Retina (tissue), 1 donor: ENCODE data around the gene LHB.
"Not testable (repeated sequence)": the region's sequence is repeated elsewhere in the genome, so short reads cannot be mapped to it uniquely, and the experiment has no call there.

Source experiments
- DNase-seq: peaks from one replicate; pipeline ENCODE4 v3.0.0-alpha.2; 2016

Gene LHB

GRCh38 chr19:49017041-49017665 lies at the start of gene LHB:
TSS of gene LHB (minus strand) at chr19:49017091. CDS start at chr19:49017081, 10 bp downstream.
- DNase-seq: no peak

DNA sequence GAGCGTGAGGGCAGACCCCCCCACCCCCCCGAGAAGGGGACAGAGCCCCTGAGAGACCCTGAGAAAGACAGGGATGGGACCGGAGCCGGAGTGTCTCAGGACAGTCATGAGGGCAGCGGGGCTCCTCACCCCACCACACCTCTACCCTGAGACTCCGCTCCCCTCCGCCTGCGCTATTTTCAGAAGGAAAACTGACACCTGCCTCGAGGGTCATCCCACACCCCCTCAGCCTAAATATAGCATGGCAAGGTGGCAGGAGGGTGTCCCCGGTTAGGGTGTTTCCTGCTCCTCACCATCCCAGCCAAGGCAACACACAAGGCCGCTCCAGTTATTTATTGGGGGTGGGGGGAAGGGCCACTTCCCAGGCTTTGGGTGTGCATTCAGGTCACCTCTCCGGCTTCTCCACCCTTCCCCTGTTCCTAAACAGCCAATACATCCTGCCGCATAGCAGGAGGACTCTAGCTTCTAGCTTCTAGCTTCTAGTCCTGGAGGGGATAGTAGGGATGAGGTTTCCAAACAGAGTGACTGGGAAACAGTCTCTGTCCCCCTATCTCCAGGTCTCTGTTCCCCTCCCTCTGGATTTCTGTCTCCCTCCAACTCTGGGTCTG lies 49.1 kb upstream of the LHB start:
- DNase-seq: no peak

GRCh38 chr19:49064768-49065611 lies 48.1 kb upstream of the LHB start, which contains the start of gene NTF4:
TSS of gene NTF4 (minus strand) at chr19:49064818. CDS start at chr19:49061997, 2,821 bp downstream.
- DNase-seq: no peak

GRCh38 chr19:49064029-49064629 lies 47.2 kb upstream of the LHB start:
- no peak for DNase-seq

DNA sequence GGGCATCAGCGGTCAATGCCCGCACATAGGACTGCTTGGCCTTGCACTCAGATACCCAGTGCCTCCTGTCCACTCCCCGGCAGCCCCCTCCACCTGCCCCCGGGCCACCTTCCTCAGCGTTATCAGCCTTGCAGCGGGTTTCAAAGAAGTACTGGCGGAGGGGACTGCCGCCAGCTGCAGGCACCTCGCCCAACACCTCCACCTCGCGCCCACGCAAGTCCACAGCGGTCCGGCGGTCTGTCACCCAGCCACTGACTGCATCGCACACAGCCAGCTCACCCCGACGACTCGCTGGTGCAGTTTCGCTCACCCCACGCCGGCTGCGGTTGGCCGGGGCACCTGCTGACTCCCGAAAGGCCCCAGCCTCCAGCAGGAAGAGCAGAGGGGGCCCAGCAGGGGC lies 44.6 kb upstream of the LHB start:
- no peak for DNase-seq

DNA sequence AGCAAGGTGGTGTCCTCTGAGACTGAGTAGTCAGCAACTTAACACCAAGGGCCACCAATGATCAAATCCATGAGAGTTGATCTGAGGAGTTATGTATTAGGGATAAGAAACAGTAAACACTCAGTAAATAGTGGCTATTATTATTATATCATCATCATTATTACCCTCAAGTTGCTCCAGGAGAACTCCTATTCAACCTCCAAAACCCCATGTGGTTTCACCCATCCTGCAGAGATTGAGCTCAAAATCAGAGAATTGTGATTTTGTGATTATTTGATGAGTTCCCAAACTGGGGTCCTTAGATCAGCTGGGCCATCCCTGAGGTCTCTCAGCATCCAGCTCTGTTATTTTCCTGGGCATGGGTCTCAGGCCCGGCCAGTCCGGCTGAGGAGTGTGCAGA lies 44.1 kb upstream of the LHB start:
- DNase-seq: no peak

DNA sequence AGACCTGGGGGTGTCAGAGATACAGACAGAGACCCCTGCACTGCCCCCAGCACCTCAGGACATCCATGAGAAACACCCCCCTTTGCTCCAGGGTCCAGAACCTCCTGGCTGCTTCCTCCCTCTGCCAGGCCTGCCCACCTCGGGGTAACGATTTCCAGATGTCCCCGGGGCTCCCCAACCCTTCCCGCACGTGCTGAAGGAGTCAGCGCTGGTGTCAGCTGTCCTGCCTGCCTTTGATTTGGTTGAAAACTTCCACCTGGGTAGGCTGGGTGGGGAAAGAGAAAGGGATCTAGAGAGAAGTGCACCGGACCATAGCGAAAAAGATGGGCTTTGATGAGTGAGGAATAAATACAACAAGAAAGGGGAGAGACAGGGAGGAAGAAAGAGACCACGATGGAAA lies 42.2 kb upstream of the LHB start:
- DNase-seq: no peak

- DNase-seq: no peak
Measured at GRCh38 chr19:49058562-49058961, 41.7 kb upstream of the LHB start.

GRCh38 chr19:49057636-49058234 lies 40.8 kb upstream of the LHB start, which contains the start of gene CGB7:
TSS of gene CGB7 (minus strand) at chr19:49057749. CDS start at chr19:49055375, 2,374 bp downstream.
- DNase-seq: peak; percentile 85

DNA sequence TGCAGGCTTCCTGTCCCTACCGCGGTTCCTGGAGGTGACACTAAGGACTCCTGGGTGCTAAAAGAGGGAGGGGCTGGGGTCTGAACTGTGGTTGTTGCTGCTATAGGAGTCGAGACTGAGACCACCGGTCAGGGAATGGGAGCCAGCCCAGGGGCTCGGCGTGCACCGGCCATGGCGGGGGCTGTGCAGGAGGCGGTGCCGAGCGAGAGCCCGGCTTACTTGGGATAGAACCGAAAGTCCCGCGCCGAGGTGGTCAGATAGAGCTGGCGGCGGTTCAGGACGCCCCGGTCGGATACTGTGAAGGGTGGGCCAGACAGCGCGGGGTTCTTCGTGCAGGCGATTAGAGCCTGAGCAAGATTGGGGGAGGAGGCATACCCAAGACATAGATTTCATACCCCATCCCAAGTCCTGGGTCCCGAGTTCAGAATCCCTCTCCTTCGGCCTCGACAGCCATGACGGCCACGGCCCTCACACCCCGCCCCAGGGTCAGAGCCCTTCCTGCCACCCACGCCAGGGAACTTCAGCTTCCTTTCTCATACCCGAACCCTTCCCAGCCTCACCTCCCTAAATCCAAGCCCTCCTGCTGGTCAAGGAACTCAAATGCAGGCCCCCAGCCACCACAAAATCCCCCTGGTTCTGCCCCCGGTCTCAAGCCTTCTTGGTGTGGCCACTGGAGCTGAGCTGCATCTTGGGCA lies 40.2 kb upstream of the LHB start:
- DNase-seq: not testable (repeated sequence)

DNA sequence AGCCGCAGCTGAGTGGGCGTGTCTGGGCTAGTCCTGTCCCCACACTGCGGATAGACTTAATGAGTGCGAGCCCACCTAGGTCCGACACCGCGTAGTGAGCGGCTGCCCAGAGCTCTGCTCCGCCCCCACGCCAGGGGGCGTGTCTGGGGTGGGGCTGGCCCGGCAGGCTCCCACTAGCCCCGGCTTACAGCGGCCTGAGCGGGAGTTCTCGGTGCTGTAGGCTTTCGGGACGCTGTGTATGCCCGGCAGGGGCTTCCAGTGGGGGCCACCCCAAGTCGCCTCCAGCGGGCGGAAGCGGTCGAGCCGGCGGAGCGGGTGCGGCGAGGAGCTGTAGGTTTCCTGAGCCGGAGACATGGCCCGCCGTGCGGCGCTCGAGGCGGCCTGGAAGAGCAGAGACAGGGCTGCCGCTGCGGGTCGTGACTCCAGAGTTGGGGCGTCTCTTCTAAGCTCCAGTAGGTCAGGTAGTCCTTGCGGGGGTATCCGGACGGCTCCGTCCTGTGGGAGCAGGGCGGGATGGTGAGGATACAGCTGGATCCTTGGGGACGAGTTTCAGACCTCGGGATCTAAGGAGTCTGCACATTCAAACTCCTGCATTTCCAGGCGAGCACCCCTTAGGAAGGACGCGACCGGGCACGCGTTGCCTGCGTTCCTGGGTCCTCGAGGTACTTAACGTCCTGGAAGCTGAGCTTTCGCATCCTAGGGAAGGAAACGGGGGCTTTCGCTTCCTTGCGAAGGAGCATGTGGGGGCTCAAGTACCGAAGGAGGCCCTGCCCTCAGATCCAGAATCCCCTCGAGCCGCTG lies 39.4 kb upstream of the LHB start:
- peak; percentile 78 for DNase-seq

- not testable (repeated sequence) for DNase-seq
Measured at GRCh38 chr19:49050376-49051033, 33.6 kb upstream of the LHB start.

- not testable (repeated sequence) for DNase-seq
Measured at GRCh38 chr19:49049834-49050233, 32.9 kb upstream of the LHB start.

- DNase-seq: not testable (repeated sequence)
Measured at GRCh38 chr19:49049011-49049410, 32.1 kb upstream of the LHB start, which contains the start of gene CGB8. TSS of gene CGB8 (minus strand) at chr19:49049111. CDS start at chr19:49048739, 372 bp downstream.

DNA sequence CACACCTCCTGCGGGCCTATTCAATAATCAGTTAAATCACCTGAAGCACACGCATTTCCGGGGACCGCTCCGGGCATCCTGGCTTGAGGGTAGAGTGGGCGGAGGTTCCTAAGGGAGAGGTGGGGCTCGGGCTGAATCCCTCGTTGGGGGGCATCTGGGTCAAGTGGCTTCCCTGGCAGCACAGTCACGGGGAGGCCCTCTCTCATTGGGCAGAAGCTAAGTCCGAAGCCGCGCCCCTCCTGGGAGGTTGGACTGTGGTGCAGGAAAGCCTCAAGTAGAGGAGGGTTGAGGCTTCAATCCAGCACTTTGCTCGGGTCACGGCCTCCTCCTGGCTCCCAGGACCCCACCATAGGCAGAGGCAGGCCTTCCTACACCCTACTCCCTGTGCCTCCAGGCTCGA lies 26.7 kb upstream of the LHB start, which contains the start of gene CGB5:
CGB5 (plus strand) TSS at position 301 of the 400 bp plus-strand sequence. CDS start 362 bp downstream, outside the sequence.
- not testable (repeated sequence) for DNase-seq

DNA sequence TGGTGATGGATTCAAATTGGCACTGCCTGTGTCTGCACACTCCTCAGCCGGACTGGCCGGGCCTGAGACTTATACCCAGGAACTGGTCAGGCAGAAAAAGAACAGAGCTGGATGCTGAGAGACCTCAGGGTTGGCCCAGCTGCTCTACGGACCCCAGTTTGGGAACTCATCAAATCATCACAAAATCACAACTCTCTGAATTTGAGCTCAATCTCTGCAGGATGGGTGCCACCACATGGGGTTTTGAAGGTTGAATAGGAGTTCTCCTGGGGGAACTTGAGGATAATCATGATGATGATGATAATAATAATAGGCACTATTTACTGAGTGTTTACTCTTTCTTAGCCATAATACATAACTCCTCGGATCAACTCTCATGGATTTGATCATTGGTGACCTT lies 25.8 kb upstream of the LHB start:
- DNase-seq: not testable (repeated sequence)

GRCh38 chr19:49042177-49042576 lies 25.3 kb upstream of the LHB start:
- no peak for DNase-seq

- DNase-seq: not testable (repeated sequence)
Measured at GRCh38 chr19:49039736-49040135, 22.8 kb upstream of the LHB start.

DNA sequence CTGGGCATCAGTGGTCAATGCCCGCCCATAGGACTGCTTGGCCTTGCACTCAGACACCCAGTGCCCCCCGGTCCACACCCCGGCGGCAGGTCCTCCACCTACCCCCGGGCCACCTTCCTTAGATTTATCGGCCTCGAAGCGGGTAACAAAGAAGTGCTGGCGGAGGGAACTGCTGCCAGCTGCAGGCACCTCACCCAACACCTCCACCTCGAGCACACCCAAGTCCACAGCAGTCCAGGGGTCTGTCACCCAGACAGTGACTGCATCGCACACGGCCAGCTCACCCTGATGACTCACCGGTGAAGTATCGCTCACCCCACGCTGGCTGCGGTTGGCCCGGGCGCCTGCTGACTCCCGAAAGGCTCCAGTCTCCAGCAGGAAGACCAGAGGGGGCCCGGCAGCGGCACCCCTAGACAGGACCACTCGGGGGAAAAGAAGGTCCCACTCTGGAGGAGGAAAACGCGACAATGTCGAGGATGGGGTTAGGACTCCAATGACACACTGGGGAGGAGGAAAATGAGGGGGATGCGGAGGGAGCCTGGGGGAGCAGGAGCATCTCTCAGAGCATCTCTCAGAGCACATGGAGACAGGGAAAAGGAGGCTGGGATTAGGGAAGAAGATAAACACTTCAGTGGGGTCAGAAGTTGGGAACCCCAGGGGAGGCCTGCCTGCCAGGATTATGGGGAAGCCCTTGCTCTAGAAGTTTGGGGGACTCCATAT lies 21.8 kb upstream of the LHB start:
- DNase-seq: not testable (repeated sequence)

GRCh38 chr19:49038111-49038510 lies 21.2 kb upstream of the LHB start:
- not testable (repeated sequence) for DNase-seq
